HepG2 (cell line): ENCODE data around the gene TMX4. TPM values are rescaled to one million over a fixed set of nuclear protein-coding genes. Genes with fewer than 3 reads are reported as not detected.

Source experiments
- CC2D1A ChIP-seq: sonication (generic); formaldehyde crosslinking; IDR thresholded peaks from 2 replicates; pipeline ENCODE4 v1.8.1; 2023; ENCODE audit warnings: mild to moderate bottlenecking, missing genetic modification reagents
- ERF ChIP-seq: IDR thresholded peaks from 2 replicates; pipeline ENCODE4 v1.6.1; 2018; ENCODE audit warnings: missing biosample characterization, missing genetic modification reagents
- IKZF4 ChIP-seq: sonication (generic); formaldehyde crosslinking; IDR thresholded peaks from 2 replicates; pipeline ENCODE4 v1.5.1; 2020; ENCODE audit warnings: borderline replicate concordance, mild to moderate bottlenecking, low read depth, missing genetic modification reagents; ENCODE audit errors: not compliant biosample characterization
- KAT7 ChIP-seq: IDR thresholded peaks from 2 replicates; pipeline ENCODE4 v1.6.1; 2018; ENCODE audit warnings: borderline replicate concordance, missing compliant biosample characterization
- MYC ChIP-seq: sonication (generic); formaldehyde crosslinking; IDR thresholded peaks from 2 replicates; pipeline ENCODE4 v1.9.0; 2021; ENCODE audit warnings: missing genetic modification reagents, borderline replicate concordance
- PPARG ChIP-seq: conservative IDR thresholded peaks from 2 replicates; pipeline ENCODE4 v1.6.1; 2016; ENCODE audit warnings: missing biosample characterization, missing genetic modification reagents
- SOX5 ChIP-seq: IDR thresholded peaks from 2 replicates; pipeline ENCODE4 v1.6.1; 2016; ENCODE audit warnings: borderline replicate concordance
- TEAD2 ChIP-seq: sonication (generic); formaldehyde crosslinking; IDR thresholded peaks from 2 replicates; pipeline ENCODE4 v1.9.0; 2021; ENCODE audit warnings: missing genetic modification reagents
- THYN1 ChIP-seq: sonication (generic); formaldehyde crosslinking; IDR thresholded peaks from 2 replicates; pipeline ENCODE4 v1.8.1; 2023; ENCODE audit warnings: low read depth, mild to moderate bottlenecking, moderate library complexity, missing genetic modification reagents, borderline replicate concordance
- ZBTB10 ChIP-seq: sonication (generic); formaldehyde crosslinking; IDR thresholded peaks from 2 replicates; pipeline ENCODE4 v1.4.0; 2020; ENCODE audit warnings: missing genetic modification reagents, borderline replicate concordance
- ZMYM3 ChIP-seq: sonication (generic); formaldehyde crosslinking; IDR thresholded peaks from 2 replicates; pipeline ENCODE4 v1.5.1; 2020; ENCODE audit warnings: mild to moderate bottlenecking, missing genetic modification reagents
- ZNF3 ChIP-seq: IDR thresholded peaks from 2 replicates; pipeline ENCODE4 v1.7.0; 2017; ENCODE audit warnings: inconsistent platforms
- ZNF350 ChIP-seq: sonication (generic); formaldehyde crosslinking; IDR thresholded peaks from 2 replicates; pipeline ENCODE4 v1.4.0; 2020; ENCODE audit warnings: mild to moderate bottlenecking, low read depth, missing genetic modification reagents, borderline replicate concordance
- ZNF44 ChIP-seq: sonication (generic); formaldehyde crosslinking; IDR thresholded peaks from 2 replicates; pipeline ENCODE4 v1.5.1; 2020; ENCODE audit warnings: mild to moderate bottlenecking, missing genetic modification reagents
- ZNF607 ChIP-seq: sonication (generic); formaldehyde crosslinking; IDR thresholded peaks from 2 replicates; pipeline ENCODE4 v1.5.1; 2020; ENCODE audit warnings: missing genetic modification reagents, mild to moderate bottlenecking, borderline replicate concordance
- ZNF644 ChIP-seq: IDR thresholded peaks from 2 replicates; pipeline ENCODE4 v1.6.1; 2016; ENCODE audit warnings: low read depth
- ZNF678 ChIP-seq: sonication (generic); formaldehyde crosslinking; IDR thresholded peaks from 2 replicates; pipeline ENCODE4 v1.4.0; 2020; ENCODE audit warnings: mild to moderate bottlenecking, missing genetic modification reagents
- ZNF737 ChIP-seq: sonication (generic); formaldehyde crosslinking; IDR thresholded peaks from 2 replicates; pipeline ENCODE4 v1.5.0; 2020; ENCODE audit warnings: missing genetic modification reagents, mild to moderate bottlenecking, borderline replicate concordance
- ZSCAN25 ChIP-seq: sonication (generic); formaldehyde crosslinking; IDR thresholded peaks from 2 replicates; pipeline ENCODE4 v1.8.0; 2022; ENCODE audit warnings: mild to moderate bottlenecking, missing genetic modification reagents
- polyA plus RNA-seq, 8 experiments: library from polyadenylated mRNA; depleted of rRNA in 3 of 8; stranded (reverse) in 7 of 8; unstranded in 1 of 8; fragments of >200 nt; fragmentation: Illumina TruSeq in 4 of 8; extraction: Trizol in 4 of 8; gene quantifications; 2 replicates each; pipeline versions ENCODE4 v1.2.1 to v1.2.3, GENCODE V29; 2011 to 2016; ENCODE audit warnings: low read depth in 4 of 8, missing spikeins in 1 of 8, mixed read lengths in 1 of 8; ENCODE audit not compliant: insufficient read depth in 1 of 8
- total RNA-seq, 5 experiments: library from RNA; depleted of rRNA; stranded (reverse); fragments of >200 nt; fragmentation: Illumina TruSeq; extraction: Trizol; gene quantifications; 2 replicates each; pipeline ENCODE4 v1.2.3, GENCODE V29; 2016; ENCODE audit warnings: low read depth in 1 of 5
- TF ChIP-seq, protein P1 (sequence below): sonication (generic); formaldehyde crosslinking; IDR thresholded peaks from 2 replicates; pipeline ENCODE4 v1.8.0; 2022; ENCODE audit warnings: mild to moderate bottlenecking, missing genetic modification reagents, moderate library complexity
- TF ChIP-seq, protein P2 (sequence below): sonication (generic); formaldehyde crosslinking; IDR thresholded peaks from 2 replicates; pipeline ENCODE4 v1.4.0; 2020; ENCODE audit warnings: low read depth, mild to moderate bottlenecking, missing genetic modification reagents
- TF ChIP-seq, protein P3 (sequence below): sonication (generic); formaldehyde crosslinking; IDR thresholded peaks from 2 replicates; pipeline ENCODE4 v1.4.0; 2020; ENCODE audit warnings: missing genetic modification reagents

The TMX4 gene
- total and polyA plus RNA-seq, 2 of the 13 experiments (the other 11 are each of a cell fraction or from before 2014, with no cell fraction given): 7.6 to 21.4 TPM

GRCh38 chr20:8019246-8019997 lies at the start of gene TMX4 (continued):
- TF ChIP-seq ZNF607 (CRISPR knock-in tag) (peak; percentile 98), CC2D1A (CRISPR knock-in tag) (no peak), TEAD2 (CRISPR knock-in tag) (peak; percentile 78; the same call in 1 of the 2 replicates), ZNF44 (0 out of 2 replicates have a peak, but pooled peaks have one; percentile 24), ZMYM3 (CRISPR knock-in tag) (peak; percentile 3; the same call in 1 of the 2 replicates), ZNF350 (CRISPR knock-in tag) (peak; percentile 74), ZNF737 (CRISPR knock-in tag) (no peak), MYC (CRISPR knock-in tag) (peak; percentile 86), KAT7 (CRISPR knock-in tag) (peak; percentile 79; the same call in 1 of the 2 replicates), ERF (CRISPR knock-in tag) (peak; percentile 58; the same call in 1 of the 2 replicates), IKZF4 (CRISPR knock-in tag) (peak; percentile 15), PPARG (CRISPR knock-in tag) (no peak), ZNF3 (no peak), THYN1 (CRISPR knock-in tag) (no peak), ZSCAN25 (peak; percentile 42; the same call in 1 of the 2 replicates), SOX5 (CRISPR knock-in tag) (peak; percentile 51; the same call in 1 of the 2 replicates), ZNF678 (CRISPR knock-in tag) (peak; percentile 92), ZBTB10 (CRISPR knock-in tag) (no peak; the same call in 1 of the 2 replicates), ZNF644 (CRISPR knock-in tag) (peak; percentile 72; the same call in 1 of the 2 replicates)
- TF ChIP-seq, protein P1, sequence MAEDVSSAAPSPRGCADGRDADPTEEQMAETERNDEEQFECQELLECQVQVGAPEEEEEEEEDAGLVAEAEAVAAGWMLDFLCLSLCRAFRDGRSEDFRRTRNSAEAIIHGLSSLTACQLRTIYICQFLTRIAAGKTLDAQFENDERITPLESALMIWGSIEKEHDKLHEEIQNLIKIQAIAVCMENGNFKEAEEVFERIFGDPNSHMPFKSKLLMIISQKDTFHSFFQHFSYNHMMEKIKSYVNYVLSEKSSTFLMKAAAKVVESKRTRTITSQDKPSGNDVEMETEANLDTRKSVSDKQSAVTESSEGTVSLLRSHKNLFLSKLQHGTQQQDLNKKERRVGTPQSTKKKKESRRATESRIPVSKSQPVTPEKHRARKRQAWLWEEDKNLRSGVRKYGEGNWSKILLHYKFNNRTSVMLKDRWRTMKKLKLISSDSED (CRISPR knock-in tag): no peak; the same call in 1 of the 2 replicates
- TF ChIP-seq, protein P2, sequence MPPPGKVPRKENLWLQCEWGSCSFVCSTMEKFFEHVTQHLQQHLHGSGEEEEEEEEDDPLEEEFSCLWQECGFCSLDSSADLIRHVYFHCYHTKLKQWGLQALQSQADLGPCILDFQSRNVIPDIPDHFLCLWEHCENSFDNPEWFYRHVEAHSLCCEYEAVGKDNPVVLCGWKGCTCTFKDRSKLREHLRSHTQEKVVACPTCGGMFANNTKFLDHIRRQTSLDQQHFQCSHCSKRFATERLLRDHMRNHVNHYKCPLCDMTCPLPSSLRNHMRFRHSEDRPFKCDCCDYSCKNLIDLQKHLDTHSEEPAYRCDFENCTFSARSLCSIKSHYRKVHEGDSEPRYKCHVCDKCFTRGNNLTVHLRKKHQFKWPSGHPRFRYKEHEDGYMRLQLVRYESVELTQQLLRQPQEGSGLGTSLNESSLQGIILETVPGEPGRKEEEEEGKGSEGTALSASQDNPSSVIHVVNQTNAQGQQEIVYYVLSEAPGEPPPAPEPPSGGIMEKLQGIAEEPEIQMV (CRISPR knock-in tag): peak; percentile 98
- TF ChIP-seq, protein P3, sequence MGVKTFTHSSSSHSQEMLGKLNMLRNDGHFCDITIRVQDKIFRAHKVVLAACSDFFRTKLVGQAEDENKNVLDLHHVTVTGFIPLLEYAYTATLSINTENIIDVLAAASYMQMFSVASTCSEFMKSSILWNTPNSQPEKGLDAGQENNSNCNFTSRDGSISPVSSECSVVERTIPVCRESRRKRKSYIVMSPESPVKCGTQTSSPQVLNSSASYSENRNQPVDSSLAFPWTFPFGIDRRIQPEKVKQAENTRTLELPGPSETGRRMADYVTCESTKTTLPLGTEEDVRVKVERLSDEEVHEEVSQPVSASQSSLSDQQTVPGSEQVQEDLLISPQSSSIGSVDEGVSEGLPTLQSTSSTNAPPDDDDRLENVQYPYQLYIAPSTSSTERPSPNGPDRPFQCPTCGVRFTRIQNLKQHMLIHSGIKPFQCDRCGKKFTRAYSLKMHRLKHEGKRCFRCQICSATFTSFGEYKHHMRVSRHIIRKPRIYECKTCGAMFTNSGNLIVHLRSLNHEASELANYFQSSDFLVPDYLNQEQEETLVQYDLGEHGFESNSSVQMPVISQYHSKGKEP (CRISPR knock-in tag): no peak; the same call in 1 of the 2 replicates
